Astrocyte (in vitro differentiated cells and primary cell): ENCODE data around the gene ATF6B. TPM values are rescaled to one million over a fixed set of nuclear protein-coding genes. Genes with fewer than 3 reads are reported as not detected.

Source experiments
- DNase-seq: peaks from one replicate; pipeline ENCODE4 v3.0.0-alpha.2; 2010; ENCODE audit warnings: low read depth
- FAIRE-seq: peaks from 2 replicates; lab custom pipeline; 2011; peaks lifted over from hg19 to GRCh38; lab: Jason Lieb, UNC
- H2AFZ ChIP-seq: 2 replicates; pipeline ENCODE4 v1.6.0; 2012; ENCODE audit warnings: low read depth, low read length, inconsistent platforms
- H3K27ac ChIP-seq: 2 replicates; pipeline ENCODE4 v1.5.1; 2011; ENCODE audit warnings: low read depth, low read length, inconsistent platforms
- H3K27me3 ChIP-seq: 2 replicates; pipeline ENCODE4 v1.6.0; 2011; ENCODE audit warnings: low read length, inconsistent platforms; ENCODE audit not compliant: insufficient read depth
- H3K36me3 ChIP-seq: 2 replicates; pipeline ENCODE4 v1.5.1; 2011; ENCODE audit warnings: low read length, inconsistent platforms; ENCODE audit not compliant: insufficient read depth
- H3K4me1 ChIP-seq: 2 replicates; pipeline ENCODE4 v1.5.1; 2011; ENCODE audit warnings: low read length, inconsistent platforms; ENCODE audit not compliant: insufficient read depth
- H3K4me2 ChIP-seq: 2 replicates; pipeline ENCODE4 v1.6.0; 2012; ENCODE audit warnings: low read length, inconsistent platforms
- H3K4me3 ChIP-seq: 2 replicates; pipeline ENCODE4 v1.5.1; 2011; ENCODE audit warnings: low read depth, mild to moderate bottlenecking, low read length, inconsistent platforms; ENCODE audit not compliant: insufficient read depth
- H3K79me2 ChIP-seq: 2 replicates; pipeline ENCODE4 v1.6.0; 2012; ENCODE audit warnings: mild to moderate bottlenecking, low read length, inconsistent platforms; ENCODE audit not compliant: insufficient read depth
- H3K9ac ChIP-seq: 2 replicates; pipeline ENCODE4 v1.6.0; 2012; ENCODE audit warnings: mild to moderate bottlenecking, low read length, inconsistent platforms
- H3K9me3 ChIP-seq: 2 replicates; pipeline ENCODE4 v1.5.1; 2012; ENCODE audit warnings: low read depth, mild to moderate bottlenecking, low read length, inconsistent platforms; ENCODE audit not compliant: insufficient read depth
- H4K20me1 ChIP-seq: 2 replicates; pipeline ENCODE4 v1.6.0; 2012; ENCODE audit warnings: low read length, inconsistent platforms; ENCODE audit not compliant: insufficient read depth
- H3K27ac Mint-ChIP-seq: one replicate; pipeline ENCODE4 v1.8.0; 2021; ENCODE audit warnings: mild to moderate bottlenecking, mixed read lengths; ENCODE audit not compliant: unreplicated experiment
- H3K27me3 Mint-ChIP-seq: one replicate; pipeline ENCODE4 v1.8.0; 2021; ENCODE audit warnings: low read depth, mixed read lengths; ENCODE audit not compliant: unreplicated experiment
- H3K36me3 Mint-ChIP-seq: one replicate; pipeline ENCODE4 v1.8.0; 2021; ENCODE audit warnings: low read depth, mixed read lengths; ENCODE audit not compliant: unreplicated experiment
- H3K4me1 Mint-ChIP-seq: one replicate; pipeline ENCODE4 v1.8.0; 2021; ENCODE audit warnings: low read depth, mixed read lengths; ENCODE audit not compliant: unreplicated experiment
- H3K4me3 Mint-ChIP-seq: one replicate; pipeline ENCODE4 v1.8.0; 2021; ENCODE audit warnings: mild to moderate bottlenecking, moderate library complexity, mixed read lengths; ENCODE audit not compliant: unreplicated experiment
- H3K9me3 Mint-ChIP-seq: one replicate; pipeline ENCODE4 v1.8.0; 2021; ENCODE audit warnings: mild to moderate bottlenecking, mixed read lengths; ENCODE audit not compliant: unreplicated experiment
- EZH2 ChIP-seq: IDR thresholded peaks from 2 replicates; pipeline ENCODE4 v1.6.1; 2012; ENCODE audit warnings: mild to moderate bottlenecking, low read length, inconsistent platforms; ENCODE audit not compliant: insufficient read depth
- total RNA-seq: library from RNA; stranded (reverse); gene quantifications from 2 replicates; pipeline ENCODE4 v1.2.1, GENCODE V29; 2021
- TF ChIP-seq, protein P1 (sequence below): IDR thresholded peaks from 2 replicates; pipeline ENCODE4 v1.5.1; 2011; ENCODE audit warnings: low read depth, mild to moderate bottlenecking, inconsistent platforms, low read length, moderate library complexity; ENCODE audit not compliant: insufficient read depth

The ATF6B gene
- total RNA-seq, 1 donor from 2014 or later, result 68.7 TPM

DNA sequence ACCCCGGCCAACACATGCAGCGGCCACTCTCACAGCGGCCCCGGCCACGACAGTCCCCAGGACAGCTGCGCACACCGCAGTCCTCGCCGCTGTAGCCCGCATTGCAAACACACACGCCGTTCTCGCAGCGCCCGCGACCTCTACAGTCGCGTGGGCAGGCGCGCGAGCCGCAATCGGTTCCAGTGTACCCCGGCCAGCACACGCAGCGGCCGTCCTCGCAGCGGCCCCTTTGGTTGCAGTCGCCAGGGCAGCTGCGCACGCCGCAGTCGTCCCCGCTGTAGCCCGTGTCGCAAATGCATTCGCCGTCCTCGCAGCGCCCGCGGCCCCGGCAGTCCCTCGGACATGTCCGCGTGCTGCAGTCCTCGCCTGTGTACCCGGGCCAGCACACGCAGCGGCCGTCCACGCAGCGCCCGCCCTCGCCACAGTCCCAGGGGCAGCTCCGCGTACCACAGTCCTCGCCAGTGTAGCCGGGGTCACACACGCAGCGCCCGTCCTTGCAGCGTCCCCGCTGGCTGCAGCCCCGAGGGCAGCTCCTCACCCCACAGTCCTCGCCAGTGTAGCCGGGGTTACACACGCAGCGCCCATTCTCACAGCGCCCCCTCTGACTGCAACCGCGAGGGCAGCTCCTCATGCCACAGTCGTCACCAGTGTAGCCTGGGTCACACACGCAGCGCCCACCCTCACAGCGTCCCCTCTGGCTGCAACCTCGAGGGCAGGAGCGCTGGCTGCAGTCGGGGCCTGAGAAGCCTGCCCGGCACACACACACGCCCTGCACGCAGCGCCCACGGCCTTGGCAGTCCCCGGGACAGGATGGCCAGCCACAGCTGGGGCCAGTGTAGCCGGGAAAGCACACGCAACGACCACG, 31.4 kb downstream of the ATF6B start:
- Histone ChIP-seq H3K36me3 (no peaks in the 10 kb centered on the region), H3K9me3 (peaks cover 3% of the 10 kb centered on the region), H3K27ac (no peak overlapping the region), H3K4me2 (peak overlapping the region; percentile 33), H3K4me1 (peaks cover 9% of the 10 kb centered on the region), H2AFZ (peak overlapping the region; percentile 34), H3K79me2 (no peaks in the 10 kb centered on the region), H3K27me3 (peaks cover 67% of the 10 kb centered on the region), H3K4me3 (no peak overlapping the region), H3K9ac (no peak overlapping the region), H4K20me1 (peaks cover 9% of the 10 kb centered on the region)
- H3K27ac Mint-ChIP-seq, result no peak overlapping the region
- H3K27me3 Mint-ChIP-seq, result peaks cover 72% of the 10 kb centered on the region
- FAIRE-seq (no peak), DNase-seq (no peak)
- no peak overlapping the region for H3K4me3 Mint-ChIP-seq
- TF ChIP-seq EZH2, result peak; percentile 99
- TF ChIP-seq, protein P1, sequence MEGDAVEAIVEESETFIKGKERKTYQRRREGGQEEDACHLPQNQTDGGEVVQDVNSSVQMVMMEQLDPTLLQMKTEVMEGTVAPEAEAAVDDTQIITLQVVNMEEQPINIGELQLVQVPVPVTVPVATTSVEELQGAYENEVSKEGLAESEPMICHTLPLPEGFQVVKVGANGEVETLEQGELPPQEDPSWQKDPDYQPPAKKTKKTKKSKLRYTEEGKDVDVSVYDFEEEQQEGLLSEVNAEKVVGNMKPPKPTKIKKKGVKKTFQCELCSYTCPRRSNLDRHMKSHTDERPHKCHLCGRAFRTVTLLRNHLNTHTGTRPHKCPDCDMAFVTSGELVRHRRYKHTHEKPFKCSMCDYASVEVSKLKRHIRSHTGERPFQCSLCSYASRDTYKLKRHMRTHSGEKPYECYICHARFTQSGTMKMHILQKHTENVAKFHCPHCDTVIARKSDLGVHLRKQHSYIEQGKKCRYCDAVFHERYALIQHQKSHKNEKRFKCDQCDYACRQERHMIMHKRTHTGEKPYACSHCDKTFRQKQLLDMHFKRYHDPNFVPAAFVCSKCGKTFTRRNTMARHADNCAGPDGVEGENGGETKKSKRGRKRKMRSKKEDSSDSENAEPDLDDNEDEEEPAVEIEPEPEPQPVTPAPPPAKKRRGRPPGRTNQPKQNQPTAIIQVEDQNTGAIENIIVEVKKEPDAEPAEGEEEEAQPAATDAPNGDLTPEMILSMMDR, result no peak
- H3K9me3 Mint-ChIP-seq, result no peaks in the 10 kb centered on the region
- peaks cover 5% of the 10 kb centered on the region for H3K36me3 Mint-ChIP-seq
- H3K4me1 Mint-ChIP-seq, result no peaks in the 10 kb centered on the region

DNA sequence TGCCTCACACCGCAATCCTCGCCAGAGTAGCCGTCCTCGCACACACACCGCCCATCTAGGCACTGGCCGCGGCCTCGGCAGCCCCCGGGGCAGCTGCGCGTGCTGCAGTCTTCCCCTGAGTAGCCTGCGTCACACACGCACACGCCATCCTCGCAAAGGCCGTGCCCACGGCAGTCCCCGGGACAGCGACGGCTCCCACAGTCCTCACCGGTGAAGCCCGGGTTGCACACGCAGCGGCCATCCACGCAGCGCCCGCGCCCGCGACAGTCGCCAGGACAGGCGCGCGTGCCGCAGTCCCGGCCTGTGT, 32.0 kb downstream of the ATF6B start:
- H3K27me3 Mint-ChIP-seq, result peaks cover 77% of the 10 kb centered on the region
- no peak overlapping the region for H3K4me3 ChIP-seq
- peaks cover 9% of the 10 kb centered on the region for H4K20me1 ChIP-seq
- H3K27me3 ChIP-seq, result peaks cover 72% of the 10 kb centered on the region
- no peaks in the 10 kb centered on the region for H3K79me2 ChIP-seq
- FAIRE-seq (no peak), DNase-seq (no peak)
- peaks cover 3% of the 10 kb centered on the region for H3K9me3 ChIP-seq
- H3K36me3 ChIP-seq, result no peaks in the 10 kb centered on the region
- TF ChIP-seq, protein P1, result no peak
- no peak for TF ChIP-seq EZH2
- no peaks in the 10 kb centered on the region for H3K4me1 Mint-ChIP-seq
- peaks cover 9% of the 10 kb centered on the region for H3K4me1 ChIP-seq
- peaks cover 5% of the 10 kb centered on the region for H3K36me3 Mint-ChIP-seq
- no peak overlapping the region for H3K27ac Mint-ChIP-seq
- no peak overlapping the region for H3K4me3 Mint-ChIP-seq
- H3K27ac ChIP-seq, result no peak overlapping the region
- H2AFZ ChIP-seq, result peak overlapping the region; percentile 34
- no peaks in the 10 kb centered on the region for H3K9me3 Mint-ChIP-seq
- peak overlapping the region; percentile 33 for H3K4me2 ChIP-seq
- H3K9ac ChIP-seq, result no peak overlapping the region
